Raji (cell line): ENCODE results near the gene SLCO2A1.

Experiments
- POLR2A ChIP-seq: IDR thresholded peaks from 2 replicates; pipeline ENCODE4 v1.6.1; 2011; ENCODE audit warnings: low read depth, low read length, control low read depth; ENCODE audit not compliant: insufficient read depth

The SLCO2A1 gene

DNA sequence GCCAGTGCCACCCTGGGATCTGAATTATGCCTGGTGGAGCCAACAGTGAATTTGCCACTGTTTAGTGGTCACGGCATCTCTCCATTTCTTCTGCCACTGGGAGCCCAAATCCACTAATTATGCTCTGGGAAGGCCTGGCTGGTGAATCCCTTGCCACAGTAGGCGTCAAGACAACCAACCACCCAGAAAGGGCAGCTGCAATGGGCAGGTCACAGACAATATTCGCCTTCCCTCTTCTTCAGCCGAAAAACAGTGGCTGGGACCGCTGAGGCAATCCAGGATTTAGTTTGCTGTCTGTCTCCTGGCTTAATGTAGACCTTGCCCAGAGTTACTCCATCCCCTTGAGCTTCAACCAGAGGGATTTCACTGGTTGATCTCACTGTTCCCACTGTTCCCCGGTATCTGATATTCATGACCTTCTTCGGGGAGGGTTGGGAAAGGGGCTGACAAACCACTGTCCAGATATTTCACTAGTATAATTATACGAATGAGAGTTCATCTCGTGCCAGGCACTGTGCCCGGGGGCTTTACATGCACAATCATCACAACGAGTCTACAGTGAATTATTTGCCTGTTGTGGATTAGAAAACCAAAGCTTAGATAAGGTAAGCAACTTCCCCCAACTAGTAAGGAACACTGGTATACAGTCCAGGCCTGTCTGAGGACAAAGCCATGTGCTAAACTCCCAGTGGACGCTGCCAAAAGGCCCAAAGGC is 84.2 kb downstream of the SLCO2A1 start:
- TF ChIP-seq POLR2A = no peak

DNA sequence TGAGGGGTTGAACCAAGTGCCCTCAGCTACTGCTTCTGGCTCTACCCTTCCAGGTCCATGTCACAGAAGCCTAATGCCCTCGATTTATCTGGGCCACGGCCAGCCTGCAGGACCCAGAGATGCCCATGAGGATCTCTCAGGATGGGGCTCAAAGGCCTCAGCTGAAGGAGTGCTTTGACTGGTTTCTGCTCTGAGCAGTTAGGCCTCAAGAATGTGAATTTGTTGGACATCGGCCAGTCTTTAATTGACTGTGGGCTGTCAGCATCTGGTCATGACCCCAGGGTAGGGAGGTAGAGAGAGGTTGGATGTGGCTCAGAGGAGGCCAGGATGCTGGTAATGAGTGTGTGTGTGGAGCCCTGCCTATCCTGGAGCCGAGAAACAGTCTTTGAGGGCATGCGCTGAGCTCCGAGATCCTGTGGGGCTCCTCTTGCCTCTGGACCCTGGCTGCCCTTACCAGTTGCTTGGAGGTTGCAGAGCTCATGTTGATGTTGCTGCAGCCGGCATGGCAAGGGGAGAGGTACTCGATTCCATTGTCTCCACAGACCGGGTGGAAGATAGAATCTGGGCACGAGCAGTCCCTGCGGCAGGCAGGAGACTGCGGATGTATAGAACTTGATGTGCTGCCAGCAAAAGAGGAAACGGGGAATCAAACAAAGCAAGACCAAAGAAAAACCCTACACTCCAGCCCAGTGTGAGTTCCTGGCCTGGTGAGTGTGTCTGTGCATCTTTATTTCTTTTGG is 84.9 kb downstream of the SLCO2A1 start:
- TF ChIP-seq POLR2A = no peak

DNA sequence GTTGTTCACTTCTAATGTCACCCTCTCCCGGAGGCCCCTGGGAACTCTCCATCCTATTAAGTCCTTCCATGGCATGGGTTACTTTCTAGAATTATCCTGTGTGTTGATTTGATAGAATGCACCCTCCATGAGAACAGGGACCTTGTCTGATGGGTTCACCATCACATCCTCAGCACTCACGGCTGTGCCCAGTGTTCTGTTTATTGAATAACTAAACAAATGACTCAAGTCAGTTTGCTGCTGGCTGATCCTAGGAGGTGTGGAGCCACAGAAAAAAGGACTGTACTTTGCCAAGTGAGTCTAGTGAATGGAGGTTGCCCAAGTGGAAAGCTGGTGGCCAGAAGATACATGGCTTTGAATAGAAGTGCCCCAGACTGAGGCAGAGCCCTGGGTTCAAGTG is 85.5 kb downstream of the SLCO2A1 start:
- no peak for TF ChIP-seq POLR2A

DNA sequence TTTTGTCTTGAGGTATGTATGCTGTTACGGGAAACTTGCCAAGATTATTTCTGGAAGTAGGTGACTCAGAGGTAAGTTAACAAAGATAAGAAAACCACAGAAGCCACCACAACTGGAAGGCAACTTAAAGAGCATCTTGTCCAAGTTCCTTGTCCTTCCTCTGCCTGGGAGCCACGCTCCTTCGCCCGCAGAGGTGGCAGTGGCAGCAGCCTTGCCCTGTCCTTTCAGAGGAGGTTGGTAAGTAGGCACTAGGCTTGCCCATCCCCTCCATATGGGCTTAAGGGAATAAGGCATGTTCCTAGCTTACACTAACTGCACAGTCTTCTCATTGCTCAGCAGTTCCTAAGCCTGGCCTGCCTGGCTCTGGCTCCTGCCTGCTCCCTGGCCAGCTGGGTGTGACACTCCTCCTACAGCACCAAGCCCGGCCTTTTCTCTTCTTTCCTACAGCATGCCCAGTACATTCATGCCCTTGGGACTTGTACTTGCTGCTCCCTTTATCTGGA is 86.0 kb downstream of the SLCO2A1 start:
- TF ChIP-seq POLR2A = no peak

DNA sequence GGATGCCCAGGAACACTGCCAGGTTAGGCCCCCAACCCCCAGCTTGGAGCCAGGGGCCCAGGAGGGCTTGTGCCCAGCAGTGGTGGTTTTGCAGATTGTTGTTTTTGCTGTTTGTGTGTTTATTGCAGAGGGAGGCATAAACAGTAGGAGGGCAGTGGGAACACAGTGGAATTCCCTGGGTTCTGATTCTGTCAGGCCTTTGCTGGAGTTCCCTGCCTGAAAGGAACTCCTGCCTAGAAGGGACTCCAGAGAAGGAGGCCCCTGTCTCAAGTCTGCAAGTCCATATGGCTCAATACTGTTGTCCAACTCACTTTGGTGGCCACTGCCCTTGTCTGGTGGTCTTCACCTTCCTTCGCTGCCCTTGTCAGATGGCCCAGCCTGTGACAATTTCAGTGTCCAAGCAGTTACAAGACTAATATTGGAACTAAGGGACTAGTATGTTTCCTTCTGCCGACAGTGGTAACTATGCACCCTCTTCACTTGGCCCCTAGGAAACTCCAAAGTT is 86.6 kb downstream of the SLCO2A1 start:
- no peak for TF ChIP-seq POLR2A

DNA sequence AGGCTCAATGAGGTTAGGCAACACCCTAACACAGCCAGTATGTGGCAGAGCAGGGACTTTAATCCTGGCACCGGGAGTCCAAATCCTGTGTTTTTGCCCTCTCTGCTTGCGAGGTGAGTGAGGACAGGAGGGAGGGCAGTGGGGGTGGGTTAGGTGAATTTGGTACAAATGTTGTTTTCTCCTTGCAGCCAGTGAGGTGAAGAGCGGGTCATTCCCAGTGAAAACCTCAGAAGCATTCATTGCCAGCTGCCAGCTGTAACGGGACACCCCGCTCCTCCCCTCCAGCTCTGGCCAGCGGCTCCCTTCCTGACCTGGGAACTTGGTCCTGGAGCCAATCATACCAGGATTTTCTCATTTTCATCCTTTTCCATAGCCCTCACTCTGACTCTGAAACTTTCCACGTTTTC is 88.3 kb downstream of the SLCO2A1 start:
- no peak for TF ChIP-seq POLR2A

GRCh38 chr3:133940536-133940935 is 89.2 kb downstream of the SLCO2A1 start:
- TF ChIP-seq POLR2A = no peak

- TF ChIP-seq POLR2A = no peak
These were observed 90.3 kb downstream of the SLCO2A1 start for GRCh38 chr3:133939463-133939835.

DNA sequence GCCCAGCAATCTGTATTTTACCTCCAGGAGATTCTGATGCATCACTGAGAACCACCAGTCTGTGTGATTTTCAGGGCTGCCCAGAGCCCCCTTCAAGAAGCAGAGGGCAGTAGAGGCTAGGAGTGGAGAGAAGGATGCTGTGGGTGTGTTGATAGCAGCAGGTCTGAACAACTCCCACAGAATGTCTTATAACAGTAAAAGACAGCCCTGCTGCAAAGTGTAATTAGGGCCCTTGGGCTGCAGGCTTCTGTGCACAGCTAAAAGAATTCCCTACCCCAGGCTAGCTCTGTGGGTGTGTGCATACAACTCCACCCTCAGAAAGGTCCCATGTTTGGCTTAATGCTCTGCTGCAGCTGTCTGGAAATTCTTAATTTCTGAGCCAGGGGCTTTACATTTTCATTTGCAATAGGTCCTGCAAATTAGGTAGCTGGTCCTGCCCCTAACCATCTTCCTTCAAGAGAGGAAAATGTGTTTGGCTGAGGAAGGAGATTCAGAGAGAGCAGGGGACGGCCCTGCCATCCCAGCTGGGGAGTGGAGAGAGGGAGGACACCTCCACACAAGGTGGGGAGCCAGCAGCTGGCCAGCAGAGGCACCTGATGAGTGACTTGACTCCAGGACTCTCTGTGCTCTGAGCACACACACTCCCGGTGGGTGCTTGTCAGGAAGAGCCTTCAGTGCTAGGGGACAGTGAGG is 90.8 kb downstream of the SLCO2A1 start:
- no peak for TF ChIP-seq POLR2A

DNA sequence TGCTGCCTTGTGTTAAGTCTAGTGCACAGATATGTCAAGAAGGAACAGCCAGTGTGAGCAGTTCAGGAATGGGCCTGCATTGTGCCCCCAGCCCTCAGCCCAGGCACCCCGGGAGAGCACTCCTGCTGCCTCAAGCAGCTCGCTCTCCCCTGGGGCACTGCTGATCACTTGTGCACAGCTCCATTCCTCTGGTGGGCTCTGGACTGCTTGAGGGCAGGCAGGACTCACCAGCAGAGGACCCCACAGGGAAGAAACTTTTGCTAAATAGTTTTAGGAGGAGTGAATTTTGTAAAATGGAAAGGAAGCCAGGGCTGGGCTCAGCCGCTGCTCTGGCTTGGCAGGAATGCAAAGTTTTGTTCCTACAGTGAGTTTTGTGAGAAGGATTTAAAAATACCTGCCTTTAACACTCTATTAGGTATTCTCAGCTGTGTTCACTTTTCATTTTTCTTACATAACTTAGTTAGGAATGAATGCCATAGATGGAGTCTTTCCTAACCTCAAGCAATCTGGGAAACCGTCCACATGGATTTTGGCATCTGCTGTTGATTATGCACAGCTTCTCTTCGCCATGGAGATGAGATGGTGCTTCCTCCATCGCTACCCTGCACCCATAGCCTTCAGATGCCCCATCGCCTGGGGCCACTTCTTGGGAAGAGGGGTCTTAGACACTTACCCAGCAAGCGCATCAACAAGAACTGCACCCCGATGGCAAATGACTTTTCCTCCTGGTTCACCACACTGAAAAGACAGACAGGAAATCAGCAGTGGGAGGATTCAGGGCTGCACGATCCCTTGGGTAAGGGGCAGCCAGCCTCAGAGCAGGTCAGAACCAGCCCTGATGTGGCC is 91.7 kb downstream of the SLCO2A1 start:
- no peak for TF ChIP-seq POLR2A

DNA sequence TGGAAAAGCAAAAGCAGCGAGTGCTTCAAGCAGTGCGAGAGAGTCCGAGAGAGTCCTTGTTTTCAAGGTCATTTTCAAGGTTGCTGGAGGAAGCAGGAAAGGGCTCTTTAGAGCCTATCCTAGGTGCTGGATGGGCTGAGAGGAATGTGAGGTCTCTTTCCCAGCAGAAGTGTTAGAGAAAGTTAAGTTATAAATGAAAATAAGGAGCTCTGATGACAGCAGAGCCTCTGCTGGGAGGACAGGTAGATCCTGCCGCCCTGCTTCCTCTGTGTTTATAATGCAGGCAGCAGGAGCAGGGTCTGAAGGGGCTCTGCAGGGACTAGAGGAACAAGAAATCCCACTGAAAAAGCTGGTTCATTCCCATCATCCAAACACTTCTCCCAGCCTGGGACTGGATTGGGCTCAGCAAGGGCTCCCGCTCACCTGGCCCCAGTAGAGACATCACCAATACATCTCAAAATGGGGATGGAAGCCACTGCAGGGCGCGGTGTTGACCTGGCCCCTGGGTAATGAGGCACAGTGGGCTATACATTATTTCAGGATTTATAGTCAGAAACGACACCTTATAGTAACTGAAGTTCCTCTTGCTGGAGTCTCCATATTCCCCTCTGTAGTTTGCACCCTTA is 92.6 kb downstream of the SLCO2A1 start:
- TF ChIP-seq POLR2A = no peak

DNA sequence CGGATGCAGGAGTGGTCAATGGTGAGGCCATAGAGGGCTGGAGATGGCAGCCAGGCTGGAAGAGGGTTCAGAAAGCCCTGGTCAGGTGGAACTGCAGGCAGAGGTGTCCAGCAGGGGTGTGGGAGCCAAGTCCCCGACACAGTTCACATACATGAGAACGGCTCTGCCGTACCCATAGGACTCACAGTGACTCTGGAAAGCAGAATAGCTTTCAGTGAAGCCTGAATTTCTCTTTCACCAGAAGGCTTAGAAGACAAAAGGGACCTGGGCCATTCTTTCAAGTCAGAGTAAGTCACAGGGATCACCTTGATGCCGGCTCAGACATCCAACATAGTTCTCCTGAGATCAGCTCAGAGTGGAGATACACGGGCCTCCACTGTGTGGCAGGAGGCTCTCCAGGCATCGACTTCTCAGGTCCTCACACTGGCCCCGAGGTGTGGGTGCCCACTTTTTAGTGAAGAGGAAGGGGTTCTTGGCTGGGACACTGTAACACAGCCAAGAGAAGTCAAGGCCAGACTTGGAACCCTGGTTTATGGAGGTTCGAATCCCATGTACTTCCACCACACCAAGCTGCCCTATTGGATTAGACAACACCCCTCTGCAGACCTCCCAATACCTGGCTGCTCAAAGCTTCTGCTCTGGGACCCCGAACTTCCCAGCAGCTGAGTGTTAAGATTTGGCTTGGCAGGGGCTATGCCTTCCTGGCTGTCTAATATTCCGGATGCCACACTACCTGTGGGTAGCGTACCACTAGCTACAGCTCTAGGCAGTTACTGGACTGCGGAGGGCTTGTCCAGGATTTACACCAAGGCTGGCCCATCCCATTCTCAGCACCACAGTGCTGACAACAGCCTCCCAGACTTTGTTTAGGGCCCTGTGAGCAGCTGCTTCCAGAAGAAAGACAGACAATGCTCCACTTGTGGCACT is 93.6 kb downstream of the SLCO2A1 start:
- no peak for TF ChIP-seq POLR2A
